Measurements from ENCODE around the gene MYCN.

DNA sequence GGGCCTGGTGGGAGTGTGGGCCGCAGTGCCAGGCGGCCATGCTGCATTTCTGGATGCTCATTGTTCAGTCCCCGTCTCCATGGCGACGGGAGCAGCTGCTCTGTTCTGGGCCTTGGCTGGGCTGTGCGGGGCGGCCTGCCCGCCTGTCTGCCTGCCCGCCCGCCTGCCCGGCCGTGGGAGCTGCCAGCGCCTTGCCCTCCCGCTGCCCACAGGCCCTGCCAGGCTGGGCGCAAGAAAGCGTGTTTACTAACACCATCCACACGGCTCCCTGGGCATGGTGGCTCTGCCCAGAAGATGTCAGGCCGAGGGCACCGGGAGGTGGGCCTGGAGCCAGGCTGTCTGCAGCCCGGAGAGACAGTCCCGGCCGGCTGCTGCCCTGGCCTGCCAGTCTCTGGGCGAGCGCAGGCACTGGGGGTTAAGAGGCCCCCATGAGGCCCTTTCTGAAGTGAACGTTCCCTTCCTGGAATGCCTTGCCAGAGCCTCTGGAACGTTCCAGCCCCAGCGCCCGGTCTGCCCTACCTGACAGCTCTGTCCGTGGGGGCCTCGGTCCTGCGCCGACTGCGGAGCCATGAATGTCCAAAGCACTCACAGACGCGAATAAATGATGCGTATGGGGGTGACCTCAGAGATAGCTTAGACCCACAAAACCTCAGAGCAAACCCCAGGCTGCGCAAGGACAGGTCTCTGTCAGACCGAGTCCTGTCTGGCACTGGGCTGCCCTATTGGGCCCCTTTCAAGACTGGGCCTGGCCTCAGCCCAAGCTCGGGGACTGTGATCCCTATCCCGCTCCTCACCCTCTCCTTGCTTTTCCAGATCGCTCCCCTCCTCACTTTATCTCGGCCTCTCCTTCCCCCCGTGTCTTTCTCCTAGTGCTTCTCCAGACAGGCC lies 44.3 kb downstream of the MYCN start:
- TF ChIP-seq POLR2AphosphoS5 (IDR thresholded peaks at IDR 0.05; ENCODE audit: borderline replicate concordance, low read depth, low read length) (no peak), EZH2 (IDR thresholded peaks at IDR 0.05) (no peak), FOXP2 (optimal IDR thresholded peaks at IDR 0.05; ENCODE audit: control extremely low read depth, extremely low read length, insufficient read depth) (no peak)

Data from SK-N-MC (cell line).